AG04449 (cell line): ENCODE measurements around the gene STATH.
"Not testable (repeated sequence)": the region's sequence is repeated elsewhere in the genome, so short reads cannot be mapped to it uniquely, and the experiment has no call there.

Experiments used
- CTCF ChIA-PET: fragments of 350-600 bp; formaldehyde crosslinking; extraction: SDS; loops from one replicate; lab custom pipeline; 2021; ENCODE audit warnings: antibody characterized with exemption; lab: Yijun Ruan, JAX
- POLR2A ChIA-PET: fragments of 400-600, 350-600 bp; formaldehyde crosslinking; extraction: SDS; loops from one replicate; lab custom pipeline; 2020; ENCODE audit warnings: antibody characterized with exemption, inconsistent platforms; lab: Yijun Ruan, JAX
- DNase-seq: peaks from one replicate; pipeline ENCODE4 v3.0.0-alpha.2; 2010; ENCODE audit warnings: low read depth, low spot score
- H3K4me3 ChIP-seq: 2 replicates; pipeline ENCODE4 v1.5.1; 2011; ENCODE audit warnings: low read depth, mild to moderate bottlenecking, control low read depth, low read length
- TF ChIP-seq, protein P1 (sequence below): IDR thresholded peaks from one replicate; pipeline ENCODE4 v1.5.1; 2011; ENCODE audit warnings: mild to moderate bottlenecking, moderate library complexity, low read length, control low read depth, inconsistent platforms; ENCODE audit not compliant: insufficient read depth; ENCODE audit errors: missing control alignments

Gene STATH

GRCh38 chr4:70000711-70001110 lies 4.9 kb downstream of the STATH start:
- DNase-seq, result no peak
- ChIA-PET POLR2A (no interaction called here), CTCF (no interaction called here)
- H3K4me3 ChIP-seq, result no peak overlapping the region
- TF ChIP-seq, protein P1, sequence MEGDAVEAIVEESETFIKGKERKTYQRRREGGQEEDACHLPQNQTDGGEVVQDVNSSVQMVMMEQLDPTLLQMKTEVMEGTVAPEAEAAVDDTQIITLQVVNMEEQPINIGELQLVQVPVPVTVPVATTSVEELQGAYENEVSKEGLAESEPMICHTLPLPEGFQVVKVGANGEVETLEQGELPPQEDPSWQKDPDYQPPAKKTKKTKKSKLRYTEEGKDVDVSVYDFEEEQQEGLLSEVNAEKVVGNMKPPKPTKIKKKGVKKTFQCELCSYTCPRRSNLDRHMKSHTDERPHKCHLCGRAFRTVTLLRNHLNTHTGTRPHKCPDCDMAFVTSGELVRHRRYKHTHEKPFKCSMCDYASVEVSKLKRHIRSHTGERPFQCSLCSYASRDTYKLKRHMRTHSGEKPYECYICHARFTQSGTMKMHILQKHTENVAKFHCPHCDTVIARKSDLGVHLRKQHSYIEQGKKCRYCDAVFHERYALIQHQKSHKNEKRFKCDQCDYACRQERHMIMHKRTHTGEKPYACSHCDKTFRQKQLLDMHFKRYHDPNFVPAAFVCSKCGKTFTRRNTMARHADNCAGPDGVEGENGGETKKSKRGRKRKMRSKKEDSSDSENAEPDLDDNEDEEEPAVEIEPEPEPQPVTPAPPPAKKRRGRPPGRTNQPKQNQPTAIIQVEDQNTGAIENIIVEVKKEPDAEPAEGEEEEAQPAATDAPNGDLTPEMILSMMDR, result no peak

GRCh38 chr4:70002507-70002906 lies 6.7 kb downstream of the STATH start:
- ChIA-PET CTCF (no interaction called here), POLR2A (no interaction called here)
- no peak overlapping the region for H3K4me3 ChIP-seq
- TF ChIP-seq, protein P1, result no peak
- DNase-seq, result no peak

GRCh38 chr4:70008771-70009170 lies 13.0 kb downstream of the STATH start:
- ChIA-PET CTCF (no interaction called here), POLR2A (no interaction called here)
- no peak for DNase-seq
- no peak overlapping the region for H3K4me3 ChIP-seq
- TF ChIP-seq, protein P1, result no peak

DNA sequence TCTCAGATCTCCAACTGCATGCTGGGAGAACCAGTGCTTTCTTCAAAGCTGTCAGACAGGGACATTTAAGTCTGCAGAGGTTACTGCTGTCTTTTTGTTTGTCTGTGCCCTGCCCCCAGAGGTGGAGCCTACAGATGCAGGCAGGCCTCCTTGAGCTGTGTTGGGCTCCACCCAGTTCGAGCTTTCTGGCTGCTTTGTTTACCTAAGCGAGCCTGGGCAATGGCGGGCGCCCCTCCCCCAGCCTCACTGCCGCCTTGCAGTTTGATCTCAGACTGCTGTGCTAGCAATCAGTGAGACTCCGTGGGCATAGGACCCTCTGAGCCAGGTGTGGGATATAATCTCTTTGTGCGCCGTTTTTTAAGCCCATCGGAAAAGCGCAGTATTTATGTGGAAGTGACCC lies 23.2 kb downstream of the STATH start:
- POLR2A ChIA-PET, CTCF ChIA-PET, H3K4me3 ChIP-seq, DNase-seq: not testable (repeated sequence)

- H3K4me3 ChIP-seq, result no peak overlapping the region
- no peak for DNase-seq
- CTCF ChIA-PET, result no interaction called here
- TF ChIP-seq, protein P1, result no peak
- POLR2A ChIA-PET, result no interaction called here
Observed at GRCh38 chr4:70023218-70023617, 27.5 kb downstream of the STATH start.

DNA sequence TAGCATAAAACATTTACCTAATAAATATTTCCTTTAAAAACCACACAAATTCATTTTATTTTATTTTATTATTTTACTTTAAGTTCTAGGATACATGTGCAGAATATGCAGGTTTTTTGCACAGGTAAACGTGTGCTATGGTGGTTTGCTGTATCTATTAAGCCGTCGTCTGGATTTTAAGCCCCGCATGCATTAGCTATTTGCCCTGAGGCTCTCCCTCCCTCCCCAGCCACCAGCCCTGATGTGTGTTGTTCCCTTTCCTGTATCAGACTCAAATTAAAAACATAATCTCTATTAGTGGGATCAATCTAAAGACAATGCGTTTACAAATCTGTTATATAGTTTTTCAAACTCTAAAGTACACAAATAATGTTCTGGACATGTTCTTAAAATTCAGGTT lies 31.2 kb downstream of the STATH start:
- DNase-seq, result no peak
- CTCF ChIA-PET, result no interaction called here
- no peak overlapping the region for H3K4me3 ChIP-seq
- TF ChIP-seq, protein P1, result no peak
- POLR2A ChIA-PET, result no interaction called here

GRCh38 chr4:70028159-70028558 lies 32.4 kb downstream of the STATH start, which contains the start of gene HTN3:
HTN3 (plus strand) TSS chr4:70028459; CDS start chr4:70030741, 2,282 bp downstream.
- POLR2A ChIA-PET, DNase-seq, CTCF ChIA-PET, H3K4me3 ChIP-seq: not testable (repeated sequence)

- H3K4me3 ChIP-seq, DNase-seq, CTCF ChIA-PET, POLR2A ChIA-PET: not testable (repeated sequence)
Observed at GRCh38 chr4:70037559-70037958, 41.8 kb downstream of the STATH start.

DNA sequence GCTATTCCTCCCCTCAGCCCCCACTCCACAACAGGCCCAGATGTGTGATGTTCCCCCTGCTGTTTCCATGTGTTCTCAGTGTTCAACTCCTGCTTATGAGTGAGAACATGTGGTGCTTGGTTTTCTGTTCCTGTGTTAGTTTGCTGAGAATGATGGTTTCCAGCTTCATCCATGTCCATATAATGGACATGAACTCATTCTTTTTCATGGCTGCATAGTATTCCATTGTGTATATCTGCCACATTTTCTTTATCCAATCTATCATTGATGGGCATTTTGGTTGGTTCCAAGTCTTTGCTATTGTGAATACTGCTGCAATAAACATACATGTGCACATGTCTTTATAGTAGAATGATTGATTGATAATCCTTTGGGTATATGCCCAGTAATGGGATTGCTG lies 44.2 kb downstream of the STATH start:
- H3K4me3 ChIP-seq, CTCF ChIA-PET, POLR2A ChIA-PET, DNase-seq: not testable (repeated sequence)
